ENCODE results near the gene TMUB2. TPM values are rescaled to one million over a fixed set of nuclear protein-coding genes. Genes with fewer than 3 reads are reported as not detected.

Gene TMUB2
- total RNA-seq, 6 donors from 2014 or later, result 28.5 to 46.1 (median 34.9) TPM

DNA sequence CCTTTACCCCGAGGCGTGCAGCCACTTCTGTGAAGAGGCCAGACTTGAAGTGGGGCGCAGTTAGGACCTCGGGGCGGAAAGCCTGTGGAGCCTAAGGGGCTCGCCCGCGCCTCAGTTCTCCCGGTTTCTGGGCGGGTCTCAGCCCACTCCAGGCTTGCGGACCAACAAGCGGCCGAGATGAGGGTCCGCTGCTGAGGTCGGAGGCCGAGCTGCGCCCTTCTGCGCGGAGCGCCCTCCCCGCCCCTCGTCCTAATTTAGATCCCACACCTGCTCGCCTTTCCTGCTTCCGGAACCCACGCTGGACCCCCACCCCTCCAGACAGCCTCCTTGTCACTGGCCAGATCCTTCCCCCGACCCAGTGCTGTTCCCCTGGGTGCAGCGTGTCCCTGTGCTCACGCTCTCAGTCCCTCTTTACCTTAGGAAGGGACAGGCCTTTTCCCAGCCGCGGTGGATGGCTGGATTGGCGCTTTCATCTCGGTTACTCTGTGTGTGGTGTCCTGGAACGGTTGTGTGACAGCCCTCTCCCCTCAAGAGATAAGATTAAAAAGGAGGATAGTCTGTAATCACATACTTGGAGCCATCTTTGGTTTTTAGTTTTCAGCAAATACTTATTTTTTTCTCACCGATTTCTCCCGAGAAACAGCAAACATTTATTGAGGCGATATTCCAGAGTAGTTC is 13.8 kb downstream of the TMUB2 start:
- Histone ChIP-seq H3K4me3 (peak overlapping the region; percentile 76 to 96 (median 86)), H3K27ac (peak overlapping the region; percentile 97 to 99 (median 98)), H3K27me3 (no peaks in the 10 kb centered on the region), H3K9me3 (no peaks in the 10 kb centered on the region), H3K4me1 (peaks cover 32 to 46% (median 37%) of the 10 kb centered on the region in 4 donors), H3K36me3 (peaks cover 0 to 20% (median 15%) of the 10 kb centered on the region in 4 donors)
- TF ChIP-seq POLR2A (IDR thresholded peaks at IDR 0.05) (no peak), POLR2AphosphoS5 (IDR thresholded peaks at IDR 0.05) (peak in 1 of 2 donors; percentile 42)
- no peak for ATAC-seq (ENCODE audit: low FRiP score in 2 of 2)
- WGBS, 2 donors, result 6 to 11% methylated on average over 14 to 33 of the region's 36 CpGs
- DNase-seq, result no peak

DNA sequence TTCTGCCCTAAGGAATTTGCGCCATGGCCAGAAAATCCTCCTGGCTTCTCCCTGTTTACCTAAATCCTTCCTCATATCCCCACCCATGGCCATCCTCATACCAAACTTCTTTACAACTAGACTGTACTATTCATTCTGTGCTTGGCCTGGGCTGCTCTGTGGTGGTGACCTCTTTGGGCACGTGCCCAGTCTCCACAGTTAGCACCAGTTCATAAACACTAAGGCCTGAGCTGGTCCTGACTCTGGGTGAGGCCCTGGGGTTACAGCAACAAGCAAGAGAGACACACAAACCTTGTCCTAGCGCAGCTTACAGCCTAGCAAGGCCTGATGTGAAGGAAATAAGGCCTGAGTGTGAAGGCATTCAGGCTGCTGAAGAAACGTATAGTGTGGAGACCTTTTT is 16.0 kb downstream of the TMUB2 start:
- H3K9me3 ChIP-seq, result no peaks in the 10 kb centered on the region
- H3K27me3 ChIP-seq, result no peaks in the 10 kb centered on the region
- H3K4me3 ChIP-seq, result no peak overlapping the region
- WGBS, 2 donors, result 83 to 84% methylated on average over 4 of the region's 4 CpGs
- H3K27ac ChIP-seq, result peak overlapping the region in 1 of 4 donors; percentile 24
- ATAC-seq (ENCODE audit: low FRiP score in 2 of 2) (no peak), DNase-seq (no peak)
- peaks cover 10 to 14% (median 13%) of the 10 kb centered on the region in 4 donors for H3K36me3 ChIP-seq
- TF ChIP-seq EP300 (IDR thresholded peaks at IDR 0.05) (no peak), POLR2AphosphoS5 (IDR thresholded peaks at IDR 0.05) (no peak), POLR2A (IDR thresholded peaks at IDR 0.05) (no peak), CTCF (IDR thresholded peaks at IDR 0.05) (no peak)
- peaks cover 27 to 37% (median 31%) of the 10 kb centered on the region in 4 donors for H3K4me1 ChIP-seq

DNA sequence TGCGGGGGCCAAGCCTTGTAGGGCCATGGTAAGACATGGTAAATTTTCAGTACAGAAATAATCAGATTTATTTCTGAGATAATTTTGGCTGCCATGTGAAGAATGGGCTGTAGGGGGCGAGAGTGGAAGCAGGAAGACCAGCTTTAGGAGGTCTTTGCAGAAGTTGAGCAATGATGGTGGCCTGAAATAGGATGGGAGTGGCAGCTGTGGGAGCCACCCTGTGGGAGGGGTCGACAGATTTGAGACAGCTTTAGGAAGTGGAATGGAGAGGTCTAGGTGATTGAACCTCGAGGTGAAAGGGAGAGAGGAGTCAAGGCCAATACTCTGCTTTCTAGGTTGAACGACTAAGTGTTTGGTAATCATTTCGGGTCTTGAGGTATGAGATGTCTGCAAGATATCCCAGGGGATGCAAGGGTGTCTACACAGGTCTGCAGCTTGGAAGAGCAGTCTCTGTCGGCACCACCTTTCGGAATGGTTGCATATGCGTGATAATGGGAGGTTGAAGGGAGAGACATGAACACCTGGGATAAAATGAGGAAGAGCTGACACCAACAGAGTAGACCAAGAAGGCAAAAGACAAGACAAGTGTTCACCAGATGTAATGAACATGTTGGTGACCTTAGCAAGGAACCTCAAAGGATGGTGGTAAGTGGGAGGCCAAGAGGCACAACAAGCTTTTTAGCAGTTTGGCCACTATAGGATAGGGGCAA is 17.1 kb downstream of the TMUB2 start:
- H3K4me1 ChIP-seq, result peaks cover 21 to 29% (median 23%) of the 10 kb centered on the region in 4 donors
- ATAC-seq (ENCODE audit: low FRiP score in 2 of 2) (no peak), DNase-seq (no peak)
- no peaks in the 10 kb centered on the region for H3K9me3 ChIP-seq
- H3K36me3 ChIP-seq, result peaks cover 11 to 24% (median 21%) of the 10 kb centered on the region in 4 donors
- H3K4me3 ChIP-seq, result no peak overlapping the region
- H3K27me3 ChIP-seq, result no peaks in the 10 kb centered on the region
- peak overlapping the region in 2 of 4 donors; percentile 39 to 42 for H3K27ac ChIP-seq
- no peak for TF ChIP-seq POLR2A (IDR thresholded peaks at IDR 0.05)
- no peak for TF ChIP-seq EP300 (IDR thresholded peaks at IDR 0.05)
- TF ChIP-seq CTCF (IDR thresholded peaks at IDR 0.05), result peak; percentile 36 to 63 (median 54)
- peak in 1 of 2 donors; percentile 10 for TF ChIP-seq POLR2AphosphoS5 (IDR thresholded peaks at IDR 0.05)
- 50 to 52% methylated on average over 9 of the region's 9 CpGs for WGBS, 2 donors

DNA sequence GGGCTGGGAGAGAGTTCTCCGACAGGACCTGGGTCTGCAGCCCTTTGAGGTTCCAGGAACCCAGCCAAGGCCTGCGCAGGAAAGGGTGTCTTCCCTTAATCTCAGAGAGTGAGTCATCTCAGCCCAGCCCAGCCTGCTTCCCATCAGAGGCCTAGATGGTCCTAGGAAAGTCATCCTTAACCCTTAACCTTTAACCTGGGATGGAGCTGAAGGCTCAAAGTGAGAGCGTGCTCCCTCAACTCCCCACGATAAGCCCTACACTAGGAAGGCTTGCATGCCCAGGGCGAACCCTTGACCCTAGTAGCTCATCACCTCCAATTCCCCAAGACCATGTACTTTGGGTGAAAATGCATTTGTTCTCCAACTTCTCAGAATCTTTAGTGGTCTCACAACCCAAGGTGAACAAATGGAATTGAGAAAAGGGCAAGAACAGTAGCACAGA is 17.7 kb downstream of the TMUB2 start:
- H3K9me3 ChIP-seq, result no peaks in the 10 kb centered on the region
- H3K36me3 ChIP-seq, result peaks cover 11 to 30% (median 26%) of the 10 kb centered on the region in 4 donors
- peaks cover 21 to 32% (median 23%) of the 10 kb centered on the region in 4 donors for H3K4me1 ChIP-seq
- no peak for ATAC-seq (ENCODE audit: low FRiP score in 2 of 2)
- peak overlapping the region in 3 of 4 donors; percentile 27 to 42 (median 39) for H3K27ac ChIP-seq
- 62 to 70% methylated on average over 5 of the region's 5 CpGs for WGBS, 2 donors
- H3K4me3 ChIP-seq, result no peak overlapping the region
- DNase-seq, result no peak
- TF ChIP-seq POLR2AphosphoS5 (IDR thresholded peaks at IDR 0.05) (no peak), POLR2A (IDR thresholded peaks at IDR 0.05) (no peak), CTCF (IDR thresholded peaks at IDR 0.05) (no peak), EP300 (IDR thresholded peaks at IDR 0.05) (no peak)
- H3K27me3 ChIP-seq, result no peaks in the 10 kb centered on the region

Measured in upper lobe of left lung (tissue), 6 donors.